ENCODE results near the gene LRRC4C.

The LRRC4C gene

DNA sequence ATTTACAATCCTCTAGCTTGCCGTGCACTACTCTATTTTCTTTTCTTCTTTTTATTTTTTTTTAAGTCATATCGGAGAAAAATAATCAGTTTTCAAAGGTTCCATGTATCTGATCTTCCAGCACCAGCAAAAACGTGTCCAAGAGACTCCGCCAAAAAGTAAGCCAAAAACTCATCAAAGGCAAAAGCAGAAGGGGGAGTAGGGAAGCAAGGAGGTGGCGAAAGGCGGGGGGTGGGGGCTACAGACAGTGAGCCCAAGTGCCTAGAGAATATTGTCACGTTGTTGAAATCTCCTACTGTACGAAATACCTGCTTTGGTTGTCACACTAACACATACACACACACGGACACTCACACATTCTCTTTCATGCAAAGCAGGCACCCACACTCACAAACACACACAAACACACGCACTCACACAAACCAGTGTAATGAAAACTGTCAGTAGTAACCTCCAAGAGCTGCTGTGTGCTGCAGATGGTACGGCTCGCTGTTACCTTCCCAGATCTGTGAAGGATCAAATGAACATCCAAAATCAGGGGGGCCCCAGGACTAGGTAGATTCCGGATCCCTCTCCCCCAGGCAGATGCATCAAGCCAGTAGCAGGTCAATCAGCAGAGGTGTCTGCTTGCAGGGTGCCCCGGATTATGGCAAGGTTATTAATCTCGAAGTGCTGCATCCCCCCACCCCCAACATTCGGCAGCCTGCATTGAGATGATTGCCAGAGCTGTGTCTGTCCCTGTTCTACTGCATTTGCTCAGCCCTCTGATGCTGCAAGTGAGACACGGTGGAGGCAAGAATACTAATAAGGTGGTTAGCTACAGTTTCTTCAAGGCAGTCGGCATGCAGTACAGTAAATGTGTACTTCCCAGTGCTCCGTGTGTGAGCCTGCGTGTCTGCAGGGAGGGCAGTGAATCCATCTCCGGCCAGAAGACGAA, at the start of gene LRRC4C:
Gene LRRC4C, minus strand, starts transcription at position 188 of the 937 bp plus-strand sequence.
- no peak for DNase-seq (ENCODE audit: insufficient read length, low spot score)

DNA sequence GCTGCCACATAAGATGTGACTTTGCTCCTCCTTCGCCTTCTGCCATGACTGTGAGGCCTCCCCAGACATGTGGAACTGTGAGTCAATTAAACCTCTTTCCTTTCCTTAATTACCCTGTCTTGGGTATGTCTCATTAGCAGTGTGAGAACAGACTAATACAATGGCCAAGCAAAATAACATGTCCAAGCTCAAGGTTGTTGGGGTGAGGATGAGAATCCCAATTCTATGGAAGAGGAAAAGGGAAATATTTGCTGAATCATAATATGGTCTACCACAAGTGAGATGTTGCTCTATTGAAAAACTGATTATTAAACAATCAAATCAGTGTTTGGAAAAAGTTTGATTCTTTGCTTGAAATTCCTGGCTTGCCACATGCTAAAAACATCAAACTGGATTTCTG, 48.7 kb upstream of the LRRC4C start:
- FAIRE-seq = no peak
- no peak for DNase-seq (ENCODE audit: insufficient read length, low spot score)
- TF ChIP-seq, protein P1, sequence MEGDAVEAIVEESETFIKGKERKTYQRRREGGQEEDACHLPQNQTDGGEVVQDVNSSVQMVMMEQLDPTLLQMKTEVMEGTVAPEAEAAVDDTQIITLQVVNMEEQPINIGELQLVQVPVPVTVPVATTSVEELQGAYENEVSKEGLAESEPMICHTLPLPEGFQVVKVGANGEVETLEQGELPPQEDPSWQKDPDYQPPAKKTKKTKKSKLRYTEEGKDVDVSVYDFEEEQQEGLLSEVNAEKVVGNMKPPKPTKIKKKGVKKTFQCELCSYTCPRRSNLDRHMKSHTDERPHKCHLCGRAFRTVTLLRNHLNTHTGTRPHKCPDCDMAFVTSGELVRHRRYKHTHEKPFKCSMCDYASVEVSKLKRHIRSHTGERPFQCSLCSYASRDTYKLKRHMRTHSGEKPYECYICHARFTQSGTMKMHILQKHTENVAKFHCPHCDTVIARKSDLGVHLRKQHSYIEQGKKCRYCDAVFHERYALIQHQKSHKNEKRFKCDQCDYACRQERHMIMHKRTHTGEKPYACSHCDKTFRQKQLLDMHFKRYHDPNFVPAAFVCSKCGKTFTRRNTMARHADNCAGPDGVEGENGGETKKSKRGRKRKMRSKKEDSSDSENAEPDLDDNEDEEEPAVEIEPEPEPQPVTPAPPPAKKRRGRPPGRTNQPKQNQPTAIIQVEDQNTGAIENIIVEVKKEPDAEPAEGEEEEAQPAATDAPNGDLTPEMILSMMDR (IDR thresholded peaks at IDR 0.05; ENCODE audit: insufficient read depth, missing control alignments) = no peak

More for the DNA sequence above, at the start of gene LRRC4C:
- no peak for FAIRE-seq
- TF ChIP-seq, protein P1 (IDR thresholded peaks at IDR 0.05; ENCODE audit: insufficient read depth, missing control alignments) = no peak

DNA sequence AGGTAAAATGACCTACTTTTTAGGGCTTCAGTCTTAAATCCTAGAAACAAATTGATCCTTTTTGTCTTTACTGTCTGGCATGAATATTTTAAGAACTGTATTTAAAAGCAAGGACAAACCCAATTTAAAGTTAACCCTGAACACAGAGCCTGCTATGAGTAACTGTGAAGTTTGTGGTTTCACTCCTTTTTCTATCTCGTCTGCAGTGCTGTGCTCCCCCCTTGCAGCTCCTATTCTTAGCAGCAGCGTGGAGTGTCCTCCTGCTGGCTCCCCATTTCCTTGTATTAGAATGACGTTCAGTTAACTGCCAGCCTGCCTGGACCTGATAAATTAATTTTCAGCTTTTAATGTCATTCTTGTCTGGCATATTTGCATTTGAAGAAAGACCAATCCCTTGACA, 40.0 kb upstream of the LRRC4C start:
- FAIRE-seq (no peak), DNase-seq (ENCODE audit: insufficient read length, low spot score) (no peak)
- TF ChIP-seq, protein P1 (IDR thresholded peaks at IDR 0.05; ENCODE audit: insufficient read depth, missing control alignments) = no peak

DNA sequence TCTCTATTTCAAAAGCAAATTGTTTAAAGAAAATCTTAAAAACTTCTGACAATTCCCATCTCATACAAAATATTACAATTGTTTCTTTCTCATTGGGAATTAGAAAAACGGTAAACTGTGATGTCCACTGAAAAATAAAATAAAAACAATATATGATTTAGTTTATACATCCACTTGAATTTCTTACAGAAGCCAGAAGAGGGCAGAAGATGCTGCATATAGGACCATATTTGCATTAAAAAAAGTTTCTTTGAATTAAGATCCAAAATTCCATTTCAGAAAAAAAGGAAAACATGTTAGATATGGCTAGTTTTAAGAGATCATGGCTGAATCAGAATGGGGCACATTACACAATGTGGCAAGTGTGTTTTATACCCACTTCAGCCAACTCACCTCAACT, 39.3 kb upstream of the LRRC4C start:
- FAIRE-seq = no peak

DNA sequence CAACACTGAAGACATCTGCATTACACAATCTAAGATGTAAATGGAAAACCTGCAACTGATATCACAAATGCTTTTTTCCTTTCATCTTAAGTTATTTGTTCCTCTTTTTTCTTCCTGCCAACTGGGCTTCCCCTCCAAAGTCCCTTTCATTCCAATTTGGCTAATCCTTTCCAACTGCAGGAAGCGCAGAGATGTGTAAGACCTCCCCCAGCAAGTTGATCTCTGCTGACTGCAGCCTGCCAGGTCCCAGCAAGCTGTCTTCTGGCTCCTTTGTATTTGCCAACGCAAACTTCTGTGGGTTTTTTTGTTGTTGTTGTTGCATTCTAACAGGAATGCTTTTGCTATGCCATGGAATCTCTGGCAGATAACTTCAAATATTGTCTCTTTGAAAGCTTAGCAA, 38.5 kb upstream of the LRRC4C start:
- FAIRE-seq (no peak), DNase-seq (ENCODE audit: insufficient read length, low spot score) (no peak)
- TF ChIP-seq, protein P1 (IDR thresholded peaks at IDR 0.05; ENCODE audit: insufficient read depth, missing control alignments) = no peak

More for the DNA sequence above, 39.3 kb upstream of the LRRC4C start:
- no peak for DNase-seq (ENCODE audit: insufficient read length, low spot score)
- TF ChIP-seq, protein P1 (IDR thresholded peaks at IDR 0.05; ENCODE audit: insufficient read depth, missing control alignments) = peak; percentile 42

DNA sequence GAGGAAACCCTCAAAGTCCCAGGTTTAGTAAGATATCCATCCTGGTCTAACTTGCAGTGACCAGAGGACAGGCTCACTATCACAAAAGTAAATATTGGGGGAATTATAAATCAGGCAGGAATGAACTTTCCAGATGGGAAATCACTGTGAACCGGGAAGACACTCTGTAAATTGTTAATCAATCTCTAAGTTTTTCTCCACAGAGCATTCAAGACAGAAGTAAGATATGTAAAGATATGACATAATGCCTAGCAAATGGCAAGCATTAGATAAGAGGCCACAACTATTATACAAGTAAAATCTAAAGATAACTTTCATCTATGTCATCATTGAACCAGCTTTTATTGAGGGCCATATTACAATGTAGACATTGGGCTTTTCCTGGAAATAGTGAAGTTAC, 35.3 kb upstream of the LRRC4C start:
- TF ChIP-seq, protein P1 (IDR thresholded peaks at IDR 0.05; ENCODE audit: insufficient read depth, missing control alignments) = no peak
- FAIRE-seq = no peak

DNA sequence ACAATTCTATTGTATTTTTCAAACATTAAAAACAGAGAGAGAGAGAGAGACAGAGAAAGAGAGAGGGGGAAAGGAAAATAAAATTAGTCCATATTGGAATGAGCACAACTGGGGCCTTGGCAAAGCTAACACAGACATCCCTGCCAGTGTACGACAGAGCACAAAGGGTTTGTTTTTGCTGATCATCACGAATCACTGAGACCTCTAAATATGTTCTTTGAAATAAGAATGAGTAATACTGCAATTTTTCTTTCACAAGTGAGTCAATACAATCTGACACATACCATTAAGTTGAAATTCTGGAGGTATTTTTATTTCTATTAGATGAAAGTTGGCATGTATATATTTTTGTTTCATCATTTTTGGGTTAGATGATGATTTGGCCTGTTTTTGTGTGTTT, 27.0 kb upstream of the LRRC4C start:
- DNase-seq (ENCODE audit: insufficient read length, low spot score) = no peak
- TF ChIP-seq, protein P1 (IDR thresholded peaks at IDR 0.05; ENCODE audit: insufficient read depth, missing control alignments) = no peak

More for the DNA sequence above, 35.3 kb upstream of the LRRC4C start:
- no peak for DNase-seq (ENCODE audit: insufficient read length, low spot score)

More for the DNA sequence above, 27.0 kb upstream of the LRRC4C start:
- no peak for FAIRE-seq

Measured in D721Med (cell line).